ENCODE measurements around the gene C1QL4.
A peak's percentile ranks its signal among the peaks of the same experiment; 100 is the strongest.

Gene C1QL4

GRCh38 chr12:49309386-49309785 is 27.6 kb downstream of the C1QL4 start:
- TF ChIP-seq, protein P1, sequence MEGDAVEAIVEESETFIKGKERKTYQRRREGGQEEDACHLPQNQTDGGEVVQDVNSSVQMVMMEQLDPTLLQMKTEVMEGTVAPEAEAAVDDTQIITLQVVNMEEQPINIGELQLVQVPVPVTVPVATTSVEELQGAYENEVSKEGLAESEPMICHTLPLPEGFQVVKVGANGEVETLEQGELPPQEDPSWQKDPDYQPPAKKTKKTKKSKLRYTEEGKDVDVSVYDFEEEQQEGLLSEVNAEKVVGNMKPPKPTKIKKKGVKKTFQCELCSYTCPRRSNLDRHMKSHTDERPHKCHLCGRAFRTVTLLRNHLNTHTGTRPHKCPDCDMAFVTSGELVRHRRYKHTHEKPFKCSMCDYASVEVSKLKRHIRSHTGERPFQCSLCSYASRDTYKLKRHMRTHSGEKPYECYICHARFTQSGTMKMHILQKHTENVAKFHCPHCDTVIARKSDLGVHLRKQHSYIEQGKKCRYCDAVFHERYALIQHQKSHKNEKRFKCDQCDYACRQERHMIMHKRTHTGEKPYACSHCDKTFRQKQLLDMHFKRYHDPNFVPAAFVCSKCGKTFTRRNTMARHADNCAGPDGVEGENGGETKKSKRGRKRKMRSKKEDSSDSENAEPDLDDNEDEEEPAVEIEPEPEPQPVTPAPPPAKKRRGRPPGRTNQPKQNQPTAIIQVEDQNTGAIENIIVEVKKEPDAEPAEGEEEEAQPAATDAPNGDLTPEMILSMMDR (conservative IDR thresholded peaks at IDR 0.05; ENCODE audit: low read length) = no peak
- H3K4me3 ChIP-seq (ENCODE audit: low read length) = no peak overlapping the region
- DNase-seq (ENCODE audit: low read depth) = no peak

DNA sequence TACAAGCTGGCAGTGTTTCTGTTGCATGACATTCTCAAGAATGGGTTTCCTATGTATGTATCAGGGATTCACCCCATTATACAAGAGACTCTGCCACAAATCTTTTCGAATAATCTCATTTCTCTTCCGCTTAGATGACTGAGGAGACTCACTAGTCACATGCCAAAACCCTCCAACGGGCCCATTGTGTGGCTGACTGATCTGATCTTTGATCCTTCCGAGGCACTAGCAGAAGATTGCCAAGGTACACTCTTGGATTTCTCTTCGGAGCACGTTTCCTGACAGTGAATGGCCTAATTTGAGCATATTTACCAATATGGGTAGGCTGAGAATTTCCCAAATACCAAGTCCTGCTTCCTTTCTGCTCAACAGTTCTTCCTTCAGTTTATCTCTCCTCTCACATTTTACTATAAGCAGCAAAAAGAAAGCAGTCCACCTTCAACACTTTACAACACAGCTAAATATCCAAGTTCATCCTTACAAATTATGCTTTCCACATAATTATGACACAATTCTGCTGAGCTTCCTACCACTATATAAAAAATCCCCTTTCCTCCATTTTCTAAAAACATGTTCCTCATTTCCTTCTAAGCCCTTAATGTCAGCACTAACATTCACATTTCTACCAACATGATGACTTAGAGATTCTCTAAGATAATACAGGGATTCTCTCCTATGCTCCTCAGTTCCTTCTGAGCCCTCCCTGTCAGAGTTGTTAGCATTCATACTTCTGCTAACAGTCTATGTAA is 31.1 kb downstream of the C1QL4 start:
- H3K4me3 ChIP-seq (ENCODE audit: low read length) = no peak overlapping the region
- no peak for DNase-seq (ENCODE audit: low read depth)
- TF ChIP-seq, protein P1 (conservative IDR thresholded peaks at IDR 0.05; ENCODE audit: low read length) = no peak

- TF ChIP-seq, protein P1 (conservative IDR thresholded peaks at IDR 0.05; ENCODE audit: low read length) = no peak
- peak; percentile 93 for DNase-seq (ENCODE audit: low read depth)
- H3K4me3 ChIP-seq (ENCODE audit: low read length) = no peak overlapping the region
Measured at GRCh38 chr12:49304161-49304560, 32.8 kb downstream of the C1QL4 start.

DNA sequence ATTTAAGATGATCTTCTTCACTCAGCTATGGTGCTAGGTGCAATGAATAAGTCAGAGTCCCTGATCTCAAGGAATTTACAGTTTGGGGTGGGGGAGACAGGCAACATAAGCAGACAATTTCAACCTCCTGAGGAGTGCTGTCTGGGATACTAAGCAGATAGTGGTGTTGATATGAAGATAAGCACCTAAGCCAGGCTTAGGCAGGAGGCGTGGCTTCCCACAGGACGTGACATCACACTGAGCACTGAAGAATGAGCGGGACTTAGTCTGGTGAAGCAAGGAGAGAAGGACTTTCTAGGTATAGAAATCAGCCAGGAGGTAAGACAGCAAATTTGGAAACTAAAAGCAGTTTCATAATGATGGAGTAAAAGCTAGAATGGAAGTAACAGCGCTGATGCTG is 35.2 kb downstream of the C1QL4 start:
- TF ChIP-seq, protein P1 (conservative IDR thresholded peaks at IDR 0.05; ENCODE audit: low read length) = no peak
- no peak for DNase-seq (ENCODE audit: low read depth)

GRCh38 chr12:49298160-49298559 is 38.8 kb downstream of the C1QL4 start:
- no peak overlapping the region for H3K4me3 ChIP-seq (ENCODE audit: low read length)
- TF ChIP-seq, protein P1 (conservative IDR thresholded peaks at IDR 0.05; ENCODE audit: low read length) = no peak
- DNase-seq (ENCODE audit: low read depth) = no peak

More for the DNA sequence above, 35.2 kb downstream of the C1QL4 start:
- H3K4me3 ChIP-seq (ENCODE audit: low read length) = no peak overlapping the region

- H3K4me3 ChIP-seq (ENCODE audit: low read length) = no peak overlapping the region
- no peak for DNase-seq (ENCODE audit: low read depth)
- TF ChIP-seq, protein P1 (conservative IDR thresholded peaks at IDR 0.05; ENCODE audit: low read length) = no peak
Measured at GRCh38 chr12:49297695-49298060, 39.3 kb downstream of the C1QL4 start.

Data from AG10803 (cell line).